ENCODE data around the gene KRT6A. TPM values are rescaled to one million over a fixed set of nuclear protein-coding genes. Genes with fewer than 3 reads are reported as not detected.

The KRT6A gene
- total and polyA plus RNA-seq, 2 of the 8 experiments (the other 6 are each of a cell fraction or from before 2014, with no cell fraction given): 0.11 TPM; not detected in 1

DNA sequence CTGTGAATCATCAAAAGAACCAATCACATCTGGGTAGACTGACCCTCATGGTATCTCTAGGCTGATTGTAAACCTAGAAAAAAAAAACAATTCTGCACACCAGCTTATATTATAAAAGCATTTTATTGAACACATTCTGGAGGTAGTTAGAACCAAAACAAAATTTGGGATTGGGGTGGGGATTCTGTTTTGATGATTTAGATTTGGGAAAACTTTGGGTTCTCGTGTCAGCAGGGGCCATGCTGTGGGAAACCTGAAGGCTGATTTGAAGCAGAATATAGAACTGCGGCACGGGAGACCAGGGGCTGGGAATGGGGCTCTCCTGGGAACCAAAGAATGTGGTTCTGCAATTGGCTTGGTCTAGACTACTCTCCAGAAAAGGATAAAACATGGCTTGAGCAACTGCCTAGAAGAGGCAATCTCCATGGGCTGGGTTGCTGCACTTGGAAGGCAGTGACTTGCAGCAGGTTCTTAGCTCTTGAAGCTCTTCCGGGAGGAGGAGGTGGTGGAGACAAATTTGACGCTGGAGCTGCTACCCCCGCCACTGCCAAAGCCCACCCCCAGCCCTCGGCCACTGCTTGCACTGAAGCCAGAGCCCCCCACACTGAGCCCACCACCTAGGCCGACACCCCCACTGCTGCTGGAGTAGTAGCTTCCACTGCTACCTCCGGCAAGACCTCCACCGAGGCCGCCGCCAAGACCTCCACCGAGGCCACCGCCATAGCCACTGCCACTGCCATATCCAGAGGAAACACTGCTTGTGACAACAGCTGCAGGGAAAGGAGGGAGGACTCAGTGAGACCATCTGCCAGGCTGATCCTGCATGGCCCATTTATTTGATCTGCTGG lies 21.6 kb upstream of the KRT6A start:
- Histone ChIP-seq H3K4me3 (ENCODE audit: extremely low read depth in 1 of 4, insufficient read depth in 2 of 4, low read depth in 3 of 4, low read length in 4 of 4) (no peak overlapping the region), H3K27ac (ENCODE audit: low read depth, low read length) (no peak overlapping the region), H3K27me3 (replicated peaks in 1 of 4; ENCODE audit: control insufficient read depth in 3 of 4, extremely low read depth in 1 of 4, insufficient read depth in 3 of 4, low read length in 3 of 4) (no peaks in the 10 kb centered on the region), H3K23ac (ENCODE audit: insufficient read length) (no peak overlapping the region), H2AK5ac (ENCODE audit: low read depth, low read length) (no peak overlapping the region), H2BK5ac (ENCODE audit: low read depth, low read length) (no peak overlapping the region), H4K20me1 (replicated peaks in 1 of 2; ENCODE audit: control insufficient read depth in 1 of 2, insufficient read depth in 2 of 2, low read length in 2 of 2) (no peaks in the 10 kb centered on the region), H4K5ac (ENCODE audit: insufficient read length, low read depth, low read length) (no peak overlapping the region), H3K4me1 (replicated peaks in 1 of 4; ENCODE audit: control insufficient read depth in 3 of 4, insufficient read depth in 4 of 4, low read length in 3 of 4) (no peaks in the 10 kb centered on the region), H3K56ac (replicated peaks; ENCODE audit: insufficient read length, low read depth, low read length) (no peak overlapping the region), H2AFZ (ENCODE audit: low read length) (no peak overlapping the region), H4K91ac (replicated peaks; ENCODE audit: insufficient read length, low read length) (no peak overlapping the region), H4K8ac (ENCODE audit: extremely low read depth, insufficient read depth, low read length) (no peak overlapping the region), H3K14ac (ENCODE audit: insufficient read length) (no peak overlapping the region), H2BK12ac (ENCODE audit: low read depth, low read length) (no peak overlapping the region), H3K4ac (replicated peaks; ENCODE audit: insufficient read length, low read depth, low read length) (no peak overlapping the region), H3K79me2 (ENCODE audit: control insufficient read depth in 1 of 2, insufficient read depth in 2 of 2, low read length in 2 of 2) (no peaks in the 10 kb centered on the region), H3K36me3 (ENCODE audit: control insufficient read depth in 2 of 4, insufficient read depth in 4 of 4, low read length in 3 of 4) (no peaks in the 10 kb centered on the region), H3K18ac (ENCODE audit: extremely low read depth, low read length) (no peak overlapping the region), H2BK120ac (replicated peaks; ENCODE audit: low read depth, low read length) (no peak overlapping the region), H3K9me3 (ENCODE audit: insufficient read depth in 2 of 2, low read depth in 1 of 2, low read length in 1 of 2) (peaks cover 2 to 6% of the 10 kb centered on the region in 2 experiments; a peak in 2 of 4 replicates), H3K9ac (replicated peaks in 1 of 4; ENCODE audit: extremely low read depth in 1 of 4, low read depth in 3 of 4, low read length in 3 of 4) (no peak overlapping the region), H3K23me2 (ENCODE audit: low read depth, low read length) (no peaks in the 10 kb centered on the region; the same call in 1 of the 2 replicates), H2BK15ac (ENCODE audit: low read length) (no peak overlapping the region), H3K79me1 (ENCODE audit: low read depth, low read length) (no peaks in the 10 kb centered on the region), H2BK20ac (ENCODE audit: low read length) (no peak overlapping the region), H3K4me2 (ENCODE audit: insufficient read depth in 1 of 2, low read depth in 2 of 2, low read length in 2 of 2) (no peak overlapping the region)
- FAIRE-seq (no peak), DNase-seq (ENCODE audit: low read depth in 1 of 2, low spot score in 2 of 2) (peak in 1 of 2 experiments; percentile 23)
- ChIA-PET POLR2A (ENCODE audit: partially characterized antibody) (no interaction called here), CTCF (ENCODE audit: partially characterized antibody) (interaction anchor here (0.6 to 4.5 kb wide), 10 partner anchors 8 to 220 kb away, joined by 3 to 29 read pairs (median 3); no protein-coding TSS in a partner anchor)
- WGBS, 2 experiments (ENCODE audit: extremely low coverage in 1 of 2, insufficient coverage in 1 of 2, insufficient read length in 1 of 2, insufficient replicate concordance in 2 of 2, low coverage in 1 of 2, low lambda C conversion rate in 2 of 2, missing lambda C conversion rate in 1 of 2): 93% methylated on average over 12 of the region's 14 CpGs; no CpG with 5 or more reads in 1 of the 2 experiments
- TF ChIP-seq SIN3A (conservative IDR thresholded peaks at IDR 0.05 in 1 of 2, IDR thresholded peaks at IDR 0.05 in 1 of 2; ENCODE audit: low read depth in 1 of 2, low read length in 2 of 2) (no peak), YY1 (IDR thresholded peaks at IDR 0.05; ENCODE audit: low read depth, low read length) (no peak), CBX5 (IDR thresholded peaks at IDR 0.05; ENCODE audit: low read depth, low read length) (no peak), FOSL1 (IDR thresholded peaks at IDR 0.05; ENCODE audit: insufficient read depth, low read depth, low read length) (no peak), TAF1 (IDR thresholded peaks at IDR 0.05; ENCODE audit: low read depth, low read length) (no peak), SP1 (IDR thresholded peaks at IDR 0.05; ENCODE audit: low read depth, low read length) (no peak)
